ENCODE measurements around the gene THADA. TPM values are rescaled to one million over a fixed set of nuclear protein-coding genes. Genes with fewer than 3 reads are reported as not detected.

THADA gene
- total RNA-seq, 3 donors from 2014 or later, result 50.3 to 60.4 (median 57.0) TPM

DNA sequence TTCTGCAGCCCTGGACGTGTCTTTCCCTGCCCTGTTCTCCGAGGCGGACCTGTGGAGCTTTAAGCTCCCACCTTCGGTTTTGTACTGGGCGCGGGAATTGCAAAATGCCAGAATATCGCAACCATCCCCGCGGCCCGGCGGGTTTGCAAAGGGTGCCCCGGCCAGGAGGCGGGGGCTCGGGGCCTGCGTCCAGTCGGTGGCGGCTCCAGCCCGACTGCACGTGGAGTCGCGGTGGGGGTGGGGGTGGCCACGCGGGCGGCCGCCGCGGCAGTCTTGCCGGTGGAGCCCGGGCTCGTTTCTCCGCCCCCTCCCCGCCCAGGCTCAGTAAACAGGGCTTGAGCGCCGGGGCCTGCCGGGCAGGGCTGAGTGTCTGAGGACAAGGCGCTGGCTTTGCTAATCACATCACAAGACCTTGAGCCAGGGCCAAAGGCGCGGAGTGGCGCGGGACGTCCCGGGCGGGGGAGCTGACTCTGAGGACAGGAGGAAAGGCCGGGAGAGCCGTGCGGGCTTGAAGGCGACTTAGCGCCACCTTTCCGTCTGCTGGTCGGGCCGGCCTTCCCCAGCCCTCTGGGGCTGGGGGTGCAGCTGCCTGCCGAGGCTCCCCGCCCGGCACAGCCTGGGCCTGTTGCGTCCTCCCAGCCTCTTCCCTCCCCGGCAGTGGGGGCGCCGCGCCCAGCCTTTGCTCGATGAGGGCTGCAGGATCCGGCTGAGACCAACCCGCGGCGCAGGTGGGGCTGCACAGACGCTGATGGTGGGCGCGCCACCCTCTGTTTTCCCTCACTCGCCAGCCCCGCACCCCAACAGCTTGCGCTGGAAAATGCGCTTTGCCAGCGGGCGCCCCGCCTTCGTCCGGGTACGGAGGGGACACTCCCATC lies 368.6 kb downstream of the THADA start:
- H3K4me1 Mint-ChIP-seq (ENCODE audit: low read depth), result peaks cover 33% of the 10 kb centered on the region
- H3K4me3 Mint-ChIP-seq, result peak overlapping the region; percentile 84
- DNase-seq, result peak; percentile 51
- no peaks in the 10 kb centered on the region for H3K9me3 Mint-ChIP-seq
- H3K36me3 Mint-ChIP-seq (ENCODE audit: insufficient read depth), result peaks cover 21% of the 10 kb centered on the region
- H3K27me3 Mint-ChIP-seq (ENCODE audit: low read depth), result no peaks in the 10 kb centered on the region
- peak; percentile 31 to 33 for ATAC-seq

DNA sequence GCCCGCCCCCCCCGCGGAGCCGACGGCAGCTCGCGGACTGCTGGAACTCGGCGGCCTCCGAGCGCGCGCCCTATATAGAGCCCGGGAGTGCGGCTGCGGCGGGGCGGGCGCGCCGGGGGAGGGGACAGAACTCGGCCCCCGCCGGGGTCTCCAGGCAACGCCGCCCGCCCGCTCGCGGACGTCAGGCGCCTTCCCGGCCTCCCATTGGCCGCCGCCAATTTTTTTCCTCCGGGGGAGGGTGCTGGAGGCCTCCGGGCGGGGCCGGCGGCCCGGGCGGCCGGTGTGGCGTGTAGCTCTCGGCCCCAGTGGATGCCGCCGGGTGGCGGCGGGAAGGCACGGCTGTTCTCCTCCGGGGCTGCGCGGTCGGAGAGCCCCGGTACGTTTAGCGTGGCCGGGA lies 369.3 kb downstream of the THADA start, which contains the start of gene ZFP36L2:
ZFP36L2 (minus strand) TSS at position 49 of the 397 bp plus-strand sequence. CDS start 291 bp downstream, outside the sequence.
- Mint-ChIP-seq H3K9me3 (no peaks in the 10 kb centered on the region), H3K36me3 (ENCODE audit: insufficient read depth) (peaks cover 21% of the 10 kb centered on the region), H3K27me3 (ENCODE audit: low read depth) (no peaks in the 10 kb centered on the region), H3K4me1 (ENCODE audit: low read depth) (peaks cover 39% of the 10 kb centered on the region), H3K4me3 (peak within 1 kb of the TSS; percentile 94)
- DNase-seq (peak; percentile 94), ATAC-seq (peak; percentile 75 to 76)

DNA sequence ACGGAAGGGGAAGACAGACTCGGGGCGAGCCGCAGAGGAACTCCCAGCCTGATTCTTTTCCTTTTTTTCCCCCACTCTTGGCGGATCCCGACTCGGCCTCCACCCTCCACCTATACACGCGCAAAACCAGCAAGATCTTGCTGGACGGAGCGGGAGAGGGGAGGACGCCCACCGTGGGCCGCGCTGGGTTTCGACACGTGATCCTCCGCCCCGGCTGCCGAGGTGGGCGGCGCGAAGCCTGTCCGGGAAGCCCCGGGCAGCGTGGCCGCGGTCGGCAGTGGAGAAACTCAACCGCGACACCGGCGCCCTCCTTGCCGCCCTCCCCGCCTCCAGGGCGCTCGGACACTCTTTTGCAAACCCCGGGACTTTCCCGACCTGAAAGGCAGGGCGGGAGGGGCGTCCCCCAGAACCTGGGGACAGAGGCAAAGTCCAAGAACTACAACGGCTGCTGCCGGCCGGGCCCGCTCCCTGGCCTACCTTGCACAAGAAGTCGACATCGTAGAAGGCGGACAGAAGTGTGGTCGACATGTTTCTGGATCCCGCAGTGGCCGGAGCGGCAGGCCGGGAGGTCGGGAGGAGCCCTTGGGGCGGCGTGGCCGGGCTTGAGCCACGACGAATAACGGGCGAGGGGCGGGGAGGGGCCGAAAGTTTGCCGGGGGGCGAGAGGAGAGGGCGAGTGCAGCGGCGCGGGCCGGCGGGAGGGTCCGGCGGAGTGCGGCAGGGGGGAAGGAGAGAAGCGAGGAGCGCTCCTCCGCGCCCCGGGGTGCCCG lies 369.9 kb downstream of the THADA start:
- Mint-ChIP-seq H3K4me1 (ENCODE audit: low read depth) (peaks cover 45% of the 10 kb centered on the region), H3K9me3 (no peaks in the 10 kb centered on the region), H3K4me3 (peak overlapping the region; percentile 94), H3K27me3 (ENCODE audit: low read depth) (no peaks in the 10 kb centered on the region), H3K36me3 (ENCODE audit: insufficient read depth) (peaks cover 16% of the 10 kb centered on the region)
- DNase-seq (peak; percentile 45), ATAC-seq (peak; percentile 7)

DNA sequence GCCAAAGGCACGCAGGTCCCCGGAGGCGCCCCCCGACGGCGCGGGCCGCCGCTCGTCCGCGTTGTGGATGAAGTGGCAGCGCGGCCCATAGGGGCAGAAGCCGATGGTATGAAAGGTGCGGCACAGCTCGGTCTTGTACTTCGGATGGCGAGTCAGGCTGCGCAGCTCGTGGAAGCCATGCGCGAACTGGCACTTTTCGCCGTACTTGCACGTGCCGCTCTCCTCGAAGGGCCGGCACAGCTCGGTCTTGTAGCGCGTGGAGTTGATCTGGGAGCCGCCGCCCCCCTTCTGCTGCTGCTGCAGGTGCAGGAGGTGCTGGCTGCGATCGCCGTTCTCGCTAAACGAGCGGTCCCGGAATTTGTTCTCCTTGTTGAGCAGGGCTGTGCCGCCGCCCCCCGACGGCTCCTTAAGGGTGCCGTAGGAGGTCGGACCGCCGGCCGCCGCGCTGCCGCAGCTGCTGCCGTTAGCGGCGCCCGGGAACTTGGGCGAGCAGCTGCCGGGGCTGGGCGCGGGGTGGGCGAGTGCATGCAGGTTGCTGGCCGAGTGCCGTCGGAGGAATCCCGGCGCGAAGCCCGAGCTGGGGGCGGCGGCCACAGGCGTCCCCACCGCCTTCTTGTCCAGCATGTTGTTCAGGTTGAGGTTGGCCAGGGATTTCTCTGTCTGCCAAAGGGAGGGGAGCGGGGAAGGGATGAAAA lies 370.6 kb downstream of the THADA start:
- Mint-ChIP-seq H3K9me3 (no peaks in the 10 kb centered on the region), H3K27me3 (ENCODE audit: low read depth) (no peaks in the 10 kb centered on the region), H3K4me1 (ENCODE audit: low read depth) (peaks cover 53% of the 10 kb centered on the region), H3K4me3 (peak overlapping the region; percentile 94), H3K36me3 (ENCODE audit: insufficient read depth) (peaks cover 13% of the 10 kb centered on the region)
- peak in 1 of 2 donors; percentile 0 for ATAC-seq
- DNase-seq, result peak; percentile 55

DNA sequence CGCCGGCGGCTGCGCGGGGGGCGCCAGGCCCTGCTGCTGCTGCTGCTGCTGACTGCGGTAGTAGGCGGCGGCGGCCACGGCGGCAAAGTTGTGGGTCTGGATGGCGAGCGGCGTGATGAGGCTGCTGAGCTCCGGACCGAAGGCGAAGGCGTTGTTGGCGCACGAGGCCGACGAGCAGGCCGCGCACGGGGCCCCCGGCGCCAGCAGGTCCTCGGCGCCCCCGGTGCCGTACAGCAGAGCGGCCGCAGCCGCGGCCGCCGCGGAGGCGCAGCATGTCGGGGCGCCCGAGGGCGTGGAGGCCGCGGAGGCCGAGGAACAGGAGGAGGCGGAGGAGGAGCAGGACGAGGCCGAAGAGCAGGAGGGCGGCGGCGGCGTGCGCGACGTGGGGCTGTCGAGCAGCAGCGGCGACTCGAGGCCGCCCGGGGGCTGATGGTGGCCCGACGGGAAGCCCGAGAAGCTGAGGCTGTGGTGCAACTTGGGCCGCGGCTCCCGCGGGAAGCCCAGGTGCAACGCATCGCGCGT lies 371.2 kb downstream of the THADA start:
- DNase-seq (peak; percentile 18), ATAC-seq (no peak)
- no peaks in the 10 kb centered on the region for H3K27me3 Mint-ChIP-seq (ENCODE audit: low read depth)
- H3K4me3 Mint-ChIP-seq, result peak overlapping the region; percentile 94
- H3K4me1 Mint-ChIP-seq (ENCODE audit: low read depth), result peaks cover 57% of the 10 kb centered on the region
- H3K9me3 Mint-ChIP-seq, result no peaks in the 10 kb centered on the region
- peaks cover 13% of the 10 kb centered on the region for H3K36me3 Mint-ChIP-seq (ENCODE audit: insufficient read depth)

DNA sequence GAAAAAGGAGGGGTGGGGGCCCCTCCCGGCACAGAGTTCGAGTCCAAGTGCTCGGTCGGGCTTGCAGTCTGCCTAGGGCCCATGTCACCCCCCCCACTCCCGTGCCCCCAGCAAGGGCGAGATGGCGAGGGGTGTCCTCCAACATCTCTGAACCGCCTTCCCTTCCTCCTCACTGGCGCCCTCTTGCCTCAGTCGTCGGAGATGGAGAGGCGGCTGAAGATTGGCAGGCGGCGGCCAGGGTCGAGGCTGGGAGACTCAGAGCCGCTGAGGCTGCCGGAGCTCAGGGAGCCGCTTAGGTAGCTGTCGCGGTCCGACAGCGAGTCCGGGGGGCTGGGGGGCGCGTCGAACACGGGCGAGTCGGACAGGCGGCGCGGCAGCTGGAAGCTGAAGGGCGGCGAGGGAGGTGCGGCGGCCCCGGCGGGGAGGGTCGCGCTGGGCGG lies 371.7 kb downstream of the THADA start:
- Mint-ChIP-seq H3K4me1 (ENCODE audit: low read depth) (peaks cover 56% of the 10 kb centered on the region), H3K4me3 (peak overlapping the region; percentile 94), H3K27me3 (ENCODE audit: low read depth) (no peaks in the 10 kb centered on the region), H3K9me3 (no peaks in the 10 kb centered on the region), H3K36me3 (ENCODE audit: insufficient read depth) (peaks cover 11% of the 10 kb centered on the region)
- DNase-seq (peak; percentile 67), ATAC-seq (no peak)

DNA sequence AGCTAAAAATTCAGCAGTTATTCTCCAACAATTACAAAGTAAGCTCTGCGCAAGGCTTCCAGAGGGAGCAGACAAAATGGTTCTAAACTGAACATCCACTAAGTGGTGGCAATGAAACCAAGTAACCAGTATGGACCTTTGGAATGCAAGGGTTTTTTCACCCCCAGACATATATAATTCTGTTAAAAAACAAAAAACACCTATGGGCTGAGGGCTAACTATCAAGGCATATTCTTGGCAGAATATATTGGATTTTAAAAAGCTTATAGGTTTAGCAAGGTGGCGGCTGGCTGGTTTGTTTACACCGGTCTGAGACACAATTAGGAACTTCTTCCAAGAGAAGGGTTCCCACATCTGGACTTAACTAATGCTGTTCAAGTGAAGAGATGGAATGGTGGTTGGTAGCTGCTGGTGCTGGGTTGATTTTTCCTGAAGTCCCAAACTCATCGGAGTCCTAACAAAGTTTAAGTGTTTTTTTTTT lies 372.3 kb downstream of the THADA start:
- ATAC-seq (no peak), DNase-seq (no peak)
- H3K27me3 Mint-ChIP-seq (ENCODE audit: low read depth), result no peaks in the 10 kb centered on the region
- H3K9me3 Mint-ChIP-seq, result no peaks in the 10 kb centered on the region
- peaks cover 11% of the 10 kb centered on the region for H3K36me3 Mint-ChIP-seq (ENCODE audit: insufficient read depth)
- H3K4me3 Mint-ChIP-seq, result peak overlapping the region; percentile 94
- peaks cover 56% of the 10 kb centered on the region for H3K4me1 Mint-ChIP-seq (ENCODE audit: low read depth)

DNA sequence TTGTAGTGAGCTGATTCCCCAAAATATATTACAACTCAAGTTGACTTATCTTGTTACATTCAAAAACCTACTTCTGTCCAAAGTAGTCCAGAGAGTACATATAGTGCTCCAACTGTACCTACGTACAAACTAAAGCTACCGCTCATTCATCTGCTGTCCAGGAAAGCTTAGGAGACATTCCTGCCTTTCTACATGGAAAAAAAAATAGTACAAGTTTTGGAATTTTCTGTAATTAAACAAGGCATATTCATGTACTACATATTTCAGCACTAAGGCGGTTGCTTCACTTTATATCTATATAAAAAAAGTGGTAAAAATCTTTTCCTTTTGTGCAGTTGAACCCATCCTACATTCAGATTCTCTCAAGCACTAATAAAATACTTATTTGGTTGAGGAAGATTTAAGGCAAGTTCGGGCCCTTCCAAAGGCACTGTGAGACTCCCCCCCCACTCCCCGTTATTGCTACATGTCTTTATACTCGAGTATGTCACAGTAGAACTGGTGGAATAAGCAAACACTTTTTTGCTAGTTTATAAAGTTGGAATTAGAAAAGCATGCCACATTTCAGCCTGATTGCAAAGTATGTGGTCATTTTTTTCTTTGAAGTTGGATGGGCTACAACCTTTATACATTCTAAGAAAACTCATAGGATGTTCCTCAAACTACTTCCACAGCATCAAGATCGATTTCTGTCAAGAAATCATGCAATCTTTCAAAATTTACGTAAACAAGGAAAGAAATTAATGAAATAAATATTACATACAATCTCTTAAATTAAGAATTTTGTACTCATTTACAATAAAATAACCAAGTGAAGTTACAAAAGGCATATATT lies 373.1 kb downstream of the THADA start:
- ATAC-seq (no peak), DNase-seq (no peak)
- no peaks in the 10 kb centered on the region for H3K9me3 Mint-ChIP-seq
- no peaks in the 10 kb centered on the region for H3K27me3 Mint-ChIP-seq (ENCODE audit: low read depth)
- H3K4me1 Mint-ChIP-seq (ENCODE audit: low read depth), result peaks cover 54% of the 10 kb centered on the region
- peak overlapping the region; percentile 91 for H3K4me3 Mint-ChIP-seq
- H3K36me3 Mint-ChIP-seq (ENCODE audit: insufficient read depth), result peaks cover 11% of the 10 kb centered on the region

DNA sequence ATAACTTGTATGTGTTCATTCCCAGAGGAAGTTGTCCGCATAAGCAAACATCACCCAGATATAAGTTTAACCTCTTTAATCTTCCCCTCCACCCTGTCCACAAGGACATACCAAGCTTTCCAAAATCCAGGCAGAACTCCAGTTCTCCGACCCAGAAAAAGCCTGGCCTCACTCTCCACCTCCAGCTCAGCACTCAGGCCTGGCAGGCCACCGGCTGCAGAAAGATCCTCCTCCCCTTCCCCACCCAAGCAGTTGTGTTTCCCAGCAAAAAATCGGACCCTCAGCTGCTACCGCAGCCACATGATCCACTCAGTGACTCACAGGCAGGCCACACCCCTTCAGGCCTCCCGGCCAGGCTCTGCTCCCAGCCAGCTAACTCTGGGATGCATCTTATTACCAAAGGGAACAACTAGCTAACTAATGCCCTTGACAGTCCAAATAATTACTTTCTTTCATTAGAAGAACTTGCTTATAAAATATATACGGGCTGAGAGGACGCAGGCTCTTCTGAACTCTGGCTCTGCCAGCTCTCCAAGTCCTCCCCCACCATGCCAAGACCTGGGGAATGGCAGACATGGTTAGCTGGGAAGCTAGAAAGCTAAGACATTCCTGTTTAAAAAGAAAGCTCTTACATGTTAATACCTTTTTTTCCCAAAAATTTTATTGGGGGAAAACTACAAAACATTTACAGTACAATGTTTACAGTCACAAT lies 373.9 kb downstream of the THADA start:
- Mint-ChIP-seq H3K36me3 (ENCODE audit: insufficient read depth) (peaks cover 11% of the 10 kb centered on the region), H3K4me1 (ENCODE audit: low read depth) (peaks cover 57% of the 10 kb centered on the region)
- DNase-seq, result peak; percentile 36

DNA sequence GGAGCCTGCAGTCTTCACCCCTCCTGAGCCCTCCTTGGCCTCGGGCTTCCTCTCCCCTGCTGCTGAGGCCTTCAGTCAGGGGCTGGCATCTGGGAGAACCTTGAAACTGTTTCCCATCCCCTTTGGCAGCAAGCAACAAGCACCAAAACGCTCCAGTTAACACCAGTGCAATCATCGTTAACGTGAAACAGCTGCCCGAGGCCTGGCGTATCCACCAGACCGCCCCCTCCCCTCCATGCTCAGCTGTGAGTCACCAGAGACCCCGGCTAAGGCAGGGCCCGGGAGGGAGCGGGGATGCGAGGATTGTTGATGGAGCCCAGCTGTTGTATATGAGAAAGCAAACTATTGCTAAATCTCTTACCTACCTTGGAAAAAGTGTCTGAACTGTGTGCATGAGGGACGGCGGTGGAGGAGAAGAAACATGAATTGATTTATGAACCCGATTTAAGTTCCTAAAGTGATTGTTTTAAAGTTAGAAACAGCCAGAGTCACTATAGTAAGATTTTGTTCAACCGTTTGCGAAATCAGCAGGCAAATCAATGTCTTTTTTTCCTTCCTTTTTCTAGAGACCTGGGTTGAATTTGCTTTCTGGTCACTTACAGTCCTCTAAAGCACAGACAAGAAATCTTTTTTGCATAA lies 374.6 kb downstream of the THADA start:
- peaks cover 11% of the 10 kb centered on the region for H3K36me3 Mint-ChIP-seq (ENCODE audit: insufficient read depth)
- H3K4me1 Mint-ChIP-seq (ENCODE audit: low read depth), result peaks cover 57% of the 10 kb centered on the region
- ATAC-seq, result no peak

More for the DNA sequence above, 373.9 kb downstream of the THADA start:
- no peak for ATAC-seq
- Mint-ChIP-seq H3K9me3 (no peaks in the 10 kb centered on the region), H3K27me3 (ENCODE audit: low read depth) (no peaks in the 10 kb centered on the region), H3K4me3 (peak overlapping the region; percentile 91)

DNA sequence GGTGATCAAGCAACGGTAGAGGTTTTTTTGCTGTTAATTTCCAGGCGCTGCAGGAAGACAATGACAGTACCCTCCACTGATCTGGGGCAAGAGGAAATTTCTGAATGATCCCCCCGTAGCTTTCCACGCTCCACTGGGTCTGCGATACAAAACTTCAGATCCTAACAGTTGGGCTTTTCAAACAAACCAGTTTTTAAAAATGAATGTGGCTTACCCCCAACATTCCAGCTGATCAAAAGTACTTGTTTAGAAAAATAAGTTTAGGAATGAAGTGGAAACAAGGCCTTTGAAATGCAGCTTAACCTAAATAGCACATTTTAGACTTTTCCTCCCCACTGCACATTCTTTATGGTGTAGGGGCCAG lies 375.1 kb downstream of the THADA start:
- Mint-ChIP-seq H3K4me1 (ENCODE audit: low read depth) (peaks cover 60% of the 10 kb centered on the region), H3K27me3 (ENCODE audit: low read depth) (no peaks in the 10 kb centered on the region), H3K36me3 (ENCODE audit: insufficient read depth) (peaks cover 11% of the 10 kb centered on the region), H3K9me3 (no peaks in the 10 kb centered on the region), H3K4me3 (peak overlapping the region; percentile 91)
- ATAC-seq, result no peak
- no peak for DNase-seq

More for the DNA sequence above, 374.6 kb downstream of the THADA start:
- peak overlapping the region; percentile 91 for H3K4me3 Mint-ChIP-seq
- no peaks in the 10 kb centered on the region for H3K27me3 Mint-ChIP-seq (ENCODE audit: low read depth)
- DNase-seq, result peak; percentile 26
- no peaks in the 10 kb centered on the region for H3K9me3 Mint-ChIP-seq

DNA sequence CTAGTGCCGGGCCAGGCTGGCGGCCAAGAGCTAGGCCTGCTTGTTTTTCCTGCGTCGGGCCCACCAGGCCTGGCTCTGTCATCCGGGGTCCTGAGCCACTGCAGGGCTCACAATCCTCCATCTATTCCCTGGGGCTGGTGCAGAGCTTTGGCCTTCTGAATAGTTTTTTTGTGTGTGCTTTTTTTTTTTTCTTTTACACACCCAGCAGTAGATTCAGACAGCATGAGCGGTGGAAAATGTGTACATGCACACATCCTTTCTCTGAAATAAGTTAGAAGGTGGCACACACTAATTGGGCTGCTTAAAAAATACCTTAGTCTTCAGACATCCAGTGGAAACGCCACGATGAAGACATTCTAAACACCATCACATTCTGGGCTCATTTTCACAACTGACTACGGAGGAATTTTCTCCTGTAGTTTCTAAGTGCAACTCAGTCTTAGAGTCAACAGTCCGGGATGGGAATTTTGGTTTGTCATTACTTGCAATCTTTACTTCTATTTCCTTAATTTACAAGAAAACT lies 375.5 kb downstream of the THADA start:
- Mint-ChIP-seq H3K27me3 (ENCODE audit: low read depth) (no peaks in the 10 kb centered on the region), H3K4me3 (peak overlapping the region; percentile 91), H3K36me3 (ENCODE audit: insufficient read depth) (peaks cover 11% of the 10 kb centered on the region), H3K4me1 (ENCODE audit: low read depth) (peaks cover 61% of the 10 kb centered on the region), H3K9me3 (no peaks in the 10 kb centered on the region)
- no peak for ATAC-seq
- no peak for DNase-seq

Measured in activated T-cell treated with anti-CD3 and anti-CD28 coated beads, Interleukin-2, amount 50 U/mL, for 4 hours (primary cell).